MM.1S (cell line): ENCODE results near the gene ORAI3.

Source experiments
- DNase-seq: peaks from one replicate; pipeline ENCODE4 v3.0.0-alpha.2; 2015
- H2AFZ ChIP-seq: fragments of 300-600 bp; sonication (generic); 2 replicates; pipeline ENCODE4 v1.6.0; 2016; ENCODE audit warnings: antibody characterized with exemption, low read length
- H3F3A ChIP-seq: fragments of 300-600 bp; sonication (generic); 2 replicates; pipeline ENCODE4 v1.6.1; 2016; ENCODE audit warnings: mild to moderate bottlenecking, antibody characterized with exemption, low read length, moderate library complexity, mixed read lengths; ENCODE audit not compliant: insufficient read depth
- H3K27ac ChIP-seq: fragments of 300-600 bp; sonication (generic); 2 replicates; pipeline ENCODE4 v1.5.1; 2016; ENCODE audit warnings: mild to moderate bottlenecking, low read length
- H3K27me3 ChIP-seq: fragments of 300-600 bp; sonication (generic); replicated peaks from 2 replicates; pipeline ENCODE4 v1.6.0; 2016; ENCODE audit warnings: low read length; ENCODE audit not compliant: insufficient read depth
- H3K36me3 ChIP-seq: fragments of 300-600 bp; sonication (generic); replicated peaks from 2 replicates; pipeline ENCODE4 v1.6.1; 2016; ENCODE audit warnings: mild to moderate bottlenecking, low read length, mixed read lengths; ENCODE audit not compliant: insufficient read depth
- H3K4me1 ChIP-seq: fragments of 300-600 bp; sonication (generic); 2 replicates; pipeline ENCODE4 v1.6.1; 2016; ENCODE audit warnings: low read length, mixed read lengths
- H3K4me2 ChIP-seq: fragments of 300-600 bp; sonication (generic); 2 replicates; pipeline ENCODE4 v1.6.0; 2016; ENCODE audit warnings: low read depth, low read length
- H3K4me3 ChIP-seq: fragments of 300-600 bp; sonication (generic); 2 replicates; pipeline ENCODE4 v1.5.1; 2016; ENCODE audit warnings: low read length, mixed read lengths
- H3K79me2 ChIP-seq: fragments of 300-600 bp; sonication (generic); 2 replicates; pipeline ENCODE4 v1.6.1; 2016; ENCODE audit warnings: mixed run types, low read length, mixed read lengths
- H3K9ac ChIP-seq: fragments of 300-600 bp; sonication (generic); 2 replicates; pipeline ENCODE4 v1.6.1; 2016; ENCODE audit warnings: low read length, mixed read lengths
- H3K9me2 ChIP-seq: fragments of 300-600 bp; sonication (generic); replicated peaks from 2 replicates; pipeline ENCODE4 v1.6.1; 2016; ENCODE audit warnings: mild to moderate bottlenecking, low read length, mixed read lengths; ENCODE audit not compliant: insufficient read depth
- H3K9me3 ChIP-seq: fragments of 300-600 bp; sonication (generic); replicated peaks from 2 replicates; pipeline ENCODE4 v1.6.1; 2016; ENCODE audit warnings: mild to moderate bottlenecking, low read length, mixed read lengths; ENCODE audit not compliant: insufficient read depth
- H4K20me1 ChIP-seq: fragments of 300-600 bp; sonication (generic); 2 replicates; pipeline ENCODE4 v1.6.1; 2016; ENCODE audit warnings: mild to moderate bottlenecking, low read length, moderate library complexity, mixed read lengths; ENCODE audit not compliant: insufficient read depth
- CTCF ChIP-seq: fragments of 300-600 bp; sonication (generic); IDR thresholded peaks from 2 replicates; pipeline ENCODE4 v1.5.1; 2016; ENCODE audit warnings: antibody characterized with exemption, low read length, mixed read lengths
- EZH2 ChIP-seq: fragments of 300-600 bp; sonication (generic); optimal IDR thresholded peaks from 2 replicates; pipeline ENCODE3; 2017; ENCODE audit warnings: low read depth, mild to moderate bottlenecking, antibody characterized with exemption, low read length, mixed read lengths
- EZH2phosphoT487 ChIP-seq: fragments of 300-600 bp; sonication (generic); IDR thresholded peaks from 2 replicates; pipeline ENCODE4 v1.6.1; 2018; ENCODE audit warnings: antibody characterized with exemption, low read length

ORAI3 gene

DNA sequence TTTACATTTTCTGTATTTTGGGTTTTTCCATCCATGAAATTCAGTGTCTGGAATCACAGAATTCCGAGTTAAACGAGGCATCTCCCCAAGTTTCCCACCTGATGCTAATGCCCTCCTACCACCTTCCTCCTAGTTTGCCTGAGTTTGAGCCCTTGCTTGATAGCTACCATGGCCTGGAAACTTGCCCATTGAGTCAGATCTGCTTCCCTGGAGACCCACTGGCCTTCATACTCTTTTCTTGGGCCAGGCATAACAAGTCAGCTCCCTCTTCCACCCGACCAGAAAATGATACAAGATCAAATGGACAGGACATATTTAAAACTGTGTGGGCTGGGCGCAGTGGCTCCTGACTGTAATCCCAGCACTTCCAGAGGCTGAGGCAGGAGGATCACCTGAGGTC lies 18.9 kb downstream of the ORAI3 start:
- Histone ChIP-seq H4K20me1 (no peaks in the 10 kb centered on the region), H3K9me2 (no peaks in the 10 kb centered on the region), H3K4me2 (no peak overlapping the region), H3F3A (no peaks in the 10 kb centered on the region), H3K36me3 (no peaks in the 10 kb centered on the region), H3K9ac (no peak overlapping the region), H3K4me3 (no peak overlapping the region), H2AFZ (no peak overlapping the region), H3K4me1 (no peaks in the 10 kb centered on the region), H3K9me3 (no peaks in the 10 kb centered on the region), H3K27me3 (no peaks in the 10 kb centered on the region), H3K79me2 (no peaks in the 10 kb centered on the region; the same call in 1 of the 2 replicates), H3K27ac (no peak overlapping the region)
- DNase-seq, result no peak
- no peak for TF ChIP-seq EZH2
- TF ChIP-seq CTCF, result no peak

- no peaks in the 10 kb centered on the region for H4K20me1 ChIP-seq
- no peak overlapping the region for H3K4me2 ChIP-seq
- no peak overlapping the region for H3K9ac ChIP-seq
- no peak overlapping the region for H3K4me3 ChIP-seq
- no peaks in the 10 kb centered on the region for H3K36me3 ChIP-seq
- no peaks in the 10 kb centered on the region for H3K4me1 ChIP-seq
- H3K27me3 ChIP-seq, result no peaks in the 10 kb centered on the region
- H3K79me2 ChIP-seq, result no peaks in the 10 kb centered on the region; the same call in 1 of the 2 replicates
- no peak overlapping the region for H2AFZ ChIP-seq
- H3K9me2 ChIP-seq, result no peaks in the 10 kb centered on the region
- TF ChIP-seq EZH2phosphoT487, result no peak
- no peaks in the 10 kb centered on the region for H3F3A ChIP-seq
- H3K27ac ChIP-seq, result no peak overlapping the region
- no peaks in the 10 kb centered on the region for H3K9me3 ChIP-seq
- DNase-seq, result no peak
Measured at GRCh38 chr16:30969246-30969842, 20.5 kb downstream of the ORAI3 start.

DNA sequence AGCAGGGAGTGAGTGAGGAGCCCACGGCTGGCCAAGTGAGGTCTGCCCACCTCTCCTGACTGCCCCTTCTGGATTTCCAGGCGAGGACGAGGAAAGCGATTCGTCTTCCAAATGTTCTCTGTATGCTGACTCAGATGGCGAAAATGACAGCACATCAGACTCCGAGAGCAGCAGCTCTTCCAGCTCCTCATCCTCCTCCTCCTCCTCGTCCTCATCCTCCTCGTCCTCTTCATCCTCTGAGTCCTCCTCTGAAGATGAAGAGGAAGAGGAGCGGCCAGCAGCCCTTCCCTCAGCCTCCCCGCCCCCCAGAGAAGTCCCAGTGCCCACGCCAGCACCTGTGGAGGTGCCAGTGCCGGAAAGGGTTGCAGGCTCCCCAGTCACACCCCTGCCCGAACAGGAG lies 22.4 kb downstream of the ORAI3 start:
- Histone ChIP-seq H3K36me3 (no peaks in the 10 kb centered on the region), H3K9me2 (no peaks in the 10 kb centered on the region), H3K4me2 (no peak overlapping the region), H3K27ac (no peak overlapping the region), H3K27me3 (no peaks in the 10 kb centered on the region), H3K4me1 (no peaks in the 10 kb centered on the region), H2AFZ (no peak overlapping the region), H3K4me3 (no peak overlapping the region), H3F3A (no peaks in the 10 kb centered on the region), H3K9ac (no peak overlapping the region), H3K79me2 (no peaks in the 10 kb centered on the region; the same call in 1 of the 2 replicates), H3K9me3 (no peaks in the 10 kb centered on the region), H4K20me1 (no peaks in the 10 kb centered on the region)
- DNase-seq, result no peak
- TF ChIP-seq EZH2phosphoT487 (no peak), CTCF (no peak), EZH2 (no peak)

DNA sequence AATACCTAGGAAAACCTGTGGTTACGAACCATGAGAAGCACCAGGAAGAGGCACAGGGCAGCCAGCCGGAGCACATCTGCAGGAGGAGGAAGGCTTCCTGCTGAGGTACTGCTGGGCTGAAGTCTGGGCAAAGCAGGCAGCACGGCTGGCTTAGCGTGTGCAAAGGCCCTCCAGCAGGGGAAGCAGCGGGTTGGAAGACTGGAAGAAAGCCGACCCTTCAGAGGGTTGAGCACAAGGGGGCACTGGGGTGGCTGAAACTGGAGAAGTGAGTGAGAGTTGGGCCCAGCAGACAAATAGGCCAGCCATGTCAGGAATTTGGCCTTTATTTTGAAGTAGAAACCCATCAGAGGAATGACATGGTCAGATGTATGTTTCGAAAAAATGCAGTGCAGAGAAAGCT lies 24.0 kb downstream of the ORAI3 start:
- H3K4me1 ChIP-seq, result no peaks in the 10 kb centered on the region
- no peaks in the 10 kb centered on the region for H3K27me3 ChIP-seq
- H3K4me2 ChIP-seq, result no peak overlapping the region
- no peak overlapping the region for H3K27ac ChIP-seq
- H3K36me3 ChIP-seq, result no peaks in the 10 kb centered on the region
- no peak overlapping the region for H3K4me3 ChIP-seq
- DNase-seq, result no peak
- H3K79me2 ChIP-seq, result no peaks in the 10 kb centered on the region
- no peak overlapping the region for H2AFZ ChIP-seq
- no peaks in the 10 kb centered on the region for H3F3A ChIP-seq
- TF ChIP-seq EZH2 (no peak), CTCF (no peak), EZH2phosphoT487 (no peak)
- H3K9me3 ChIP-seq, result no peaks in the 10 kb centered on the region
- H3K9ac ChIP-seq, result no peak overlapping the region
- no peaks in the 10 kb centered on the region for H4K20me1 ChIP-seq
- no peaks in the 10 kb centered on the region for H3K9me2 ChIP-seq
